SU-DHL-6 (cell line): ENCODE measurements around the gene ATG13.

ENCODE experiments used
- EZH2phosphoT487 ChIP-seq: fragments of 200-600 bp; sonication (generic), shearing (Covaris generic); conservative IDR thresholded peaks from 2 replicates; pipeline ENCODE4 v1.6.1; 2018; ENCODE audit warnings: mild to moderate bottlenecking, antibody characterized with exemption, low read length, moderate library complexity, mixed read lengths
- TF ChIP-seq, protein P1 (sequence below): fragments of 200-600 bp; sonication (generic); IDR thresholded peaks from one replicate; pipeline ENCODE4 v1.5.1; 2017; ENCODE audit warnings: antibody characterized with exemption, mild to moderate bottlenecking, low read length, moderate library complexity; ENCODE audit not compliant: insufficient read depth, poor library complexity, severe bottlenecking

DNA sequence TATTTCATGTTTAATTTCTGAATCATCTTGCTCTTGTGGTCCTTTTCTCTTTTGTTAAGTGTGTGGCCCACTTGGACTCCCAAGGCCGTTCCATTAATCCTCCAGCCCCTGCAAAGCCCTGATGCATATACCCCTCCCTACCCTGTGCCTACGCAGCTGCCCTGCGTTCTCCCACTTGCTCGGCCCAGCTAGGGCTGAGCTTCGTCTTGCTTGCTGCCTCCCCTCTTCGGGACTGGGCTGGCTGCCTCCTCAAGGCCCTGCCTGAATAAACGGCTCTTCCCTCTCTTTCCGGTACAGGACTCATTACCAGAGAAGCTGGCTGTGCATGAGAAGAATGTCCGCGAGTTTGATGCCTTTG, 54.6 kb downstream of the ATG13 start:
- TF ChIP-seq, protein P1, sequence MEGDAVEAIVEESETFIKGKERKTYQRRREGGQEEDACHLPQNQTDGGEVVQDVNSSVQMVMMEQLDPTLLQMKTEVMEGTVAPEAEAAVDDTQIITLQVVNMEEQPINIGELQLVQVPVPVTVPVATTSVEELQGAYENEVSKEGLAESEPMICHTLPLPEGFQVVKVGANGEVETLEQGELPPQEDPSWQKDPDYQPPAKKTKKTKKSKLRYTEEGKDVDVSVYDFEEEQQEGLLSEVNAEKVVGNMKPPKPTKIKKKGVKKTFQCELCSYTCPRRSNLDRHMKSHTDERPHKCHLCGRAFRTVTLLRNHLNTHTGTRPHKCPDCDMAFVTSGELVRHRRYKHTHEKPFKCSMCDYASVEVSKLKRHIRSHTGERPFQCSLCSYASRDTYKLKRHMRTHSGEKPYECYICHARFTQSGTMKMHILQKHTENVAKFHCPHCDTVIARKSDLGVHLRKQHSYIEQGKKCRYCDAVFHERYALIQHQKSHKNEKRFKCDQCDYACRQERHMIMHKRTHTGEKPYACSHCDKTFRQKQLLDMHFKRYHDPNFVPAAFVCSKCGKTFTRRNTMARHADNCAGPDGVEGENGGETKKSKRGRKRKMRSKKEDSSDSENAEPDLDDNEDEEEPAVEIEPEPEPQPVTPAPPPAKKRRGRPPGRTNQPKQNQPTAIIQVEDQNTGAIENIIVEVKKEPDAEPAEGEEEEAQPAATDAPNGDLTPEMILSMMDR: no peak
- no peak for TF ChIP-seq EZH2phosphoT487
